Measurements from ENCODE around the gene RAB39A. TPM values are rescaled to one million over a fixed set of nuclear protein-coding genes. Genes with fewer than 3 reads are reported as not detected.
"Not testable (repeated sequence)": the region's sequence is repeated elsewhere in the genome, so short reads cannot be mapped to it uniquely, and the experiment has no call there.

Gene RAB39A
- total and polyA plus RNA-seq, 9 of the 15 experiments (the other 6 are each of a cell fraction or from before 2014, with no cell fraction given), result not detected

DNA sequence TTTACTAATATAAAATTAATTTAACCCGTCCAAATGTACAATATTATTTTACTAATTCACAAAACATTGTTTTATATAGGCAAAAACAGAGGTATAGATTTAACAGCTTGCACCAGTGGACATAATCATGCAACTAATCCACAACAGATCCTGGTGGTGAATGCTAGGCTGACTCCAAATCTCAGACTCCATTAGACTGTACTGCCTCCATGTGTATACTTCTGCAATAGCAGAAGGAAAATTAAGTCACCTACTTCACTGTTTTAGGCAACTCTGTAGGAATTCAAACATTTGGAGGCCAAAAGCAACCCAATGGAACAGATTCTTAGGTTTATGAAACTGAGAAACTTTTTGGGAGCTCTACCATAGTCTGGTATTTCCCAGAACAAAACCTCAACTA, 30.0 kb upstream of the RAB39A start (continued):
- TF ChIP-seq NR4A1 (CRISPR knock-in tag; IDR thresholded peaks at IDR 0.05) (no peak), NR4A1 (tag; IDR thresholded peaks at IDR 0.05) (no peak), SIN3A (IDR thresholded peaks at IDR 0.05; ENCODE audit: borderline replicate concordance in 2 of 2, control insufficient read depth in 1 of 2, low read depth in 2 of 2, low read length in 2 of 2) (no peak), NBN (IDR thresholded peaks at IDR 0.05; ENCODE audit: low read depth) (no peak), ELF2 (CRISPR knock-in tag; IDR thresholded peaks at IDR 0.05) (no peak)

GRCh38 chr11:107908211-107908610, 20.0 kb upstream of the RAB39A start:
- intact Hi-C loops (cut with micrococcal nuclease) (no loop called here), in situ Hi-C loops (cut with MboI) (no loop called here)
- H2AFZ ChIP-seq (ENCODE audit: low read depth, low read length), result no peak overlapping the region
- ATAC-seq (no peak), DNase-seq (ENCODE audit: extremely low read depth in 1 of 4, low spot score in 3 of 4) (no peak), FAIRE-seq (no peak)
- no TSS peak for BruUV-seq (replicated peaks)
- no peaks in the 10 kb centered on the region for H4K20me1 ChIP-seq (replicated peaks; ENCODE audit: control insufficient read depth, insufficient read depth, low read length)
- H3K79me2 ChIP-seq (ENCODE audit: control insufficient read depth, insufficient read depth, low read length), result no peaks in the 10 kb centered on the region
- ChIA-PET CTCF (ENCODE audit: low intra/inter-chr PET ratio) (no interaction called here), POLR2A (no interaction called here)
- no peak overlapping the region for H3K9ac ChIP-seq (ENCODE audit: insufficient read depth in 1 of 2, low read depth in 2 of 2, low read length in 2 of 2)
- no peak overlapping the region for H3K27ac ChIP-seq (ENCODE audit: extremely low read depth, low read depth, low read length)
- H3K4me3 ChIP-seq, result no peak overlapping the region
- H3K4me2 ChIP-seq (ENCODE audit: insufficient read depth, low read length), result no peak overlapping the region
- TF ChIP-seq CREB3L1 (IDR thresholded peaks at IDR 0.05; ENCODE audit: borderline replicate concordance, low read depth) (no peak), ZEB2 (IDR thresholded peaks at IDR 0.05) (no peak), ZNF143 (CRISPR knock-in tag; IDR thresholded peaks at IDR 0.05) (no peak)
- peaks cover 12 to 21% of the 10 kb centered on the region in 2 experiments; a peak in 3 of 5 replicates for H3K27me3 ChIP-seq (ENCODE audit: control insufficient read depth in 2 of 2, insufficient read depth in 2 of 2, low read length in 2 of 2)
- no peaks in the 10 kb centered on the region for H3K36me3 ChIP-seq (ENCODE audit: control insufficient read depth, insufficient read depth, low read length)
- H3K4me1 ChIP-seq (replicated peaks in 1 of 2; ENCODE audit: control insufficient read depth in 2 of 2, insufficient read depth in 2 of 2, low read length in 2 of 2), result no peaks in the 10 kb centered on the region
- no peaks in the 10 kb centered on the region for H3K9me1 ChIP-seq (ENCODE audit: control insufficient read depth, insufficient read depth, low read length)
- H3K9me3 ChIP-seq (replicated peaks; ENCODE audit: control insufficient read depth, insufficient read depth, low read depth, low read length), result no peaks in the 10 kb centered on the region
- WGBS (ENCODE audit: insufficient coverage, low coverage, missing lambda C conversion rate), result 4% methylated on average over 23 of the region's 23 CpGs

DNA sequence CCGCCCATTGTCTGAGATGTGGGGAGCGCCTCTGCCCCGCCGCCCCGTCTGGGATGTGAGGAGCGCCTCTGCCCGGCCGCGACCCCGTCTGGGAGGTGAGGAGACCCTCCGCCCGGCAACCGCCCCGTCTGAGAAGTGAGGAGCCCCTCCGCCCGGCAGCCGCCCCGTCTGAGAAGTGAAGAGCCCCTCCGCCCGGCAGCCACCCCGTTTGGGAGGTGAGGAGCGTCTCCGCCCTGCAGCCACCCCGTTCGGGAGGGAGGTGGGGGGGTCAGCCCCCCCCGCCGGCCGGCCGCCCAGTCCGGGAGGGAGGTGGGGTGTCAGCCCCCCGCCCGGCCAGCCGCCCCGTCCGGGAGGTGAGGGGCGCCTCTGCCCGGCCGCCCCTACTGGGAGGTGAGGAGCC, 15.8 kb upstream of the RAB39A start:
- H3K36me3 ChIP-seq (ENCODE audit: control insufficient read depth, insufficient read depth, low read length); H3K79me2 ChIP-seq (ENCODE audit: control insufficient read depth, insufficient read depth, low read length); CTCF ChIA-PET (ENCODE audit: low intra/inter-chr PET ratio); H3K4me1 ChIP-seq (replicated peaks in 1 of 2; ENCODE audit: control insufficient read depth in 2 of 2, insufficient read depth in 2 of 2, low read length in 2 of 2); POLR2A ChIA-PET; H2AFZ ChIP-seq (ENCODE audit: low read depth, low read length); H4K20me1 ChIP-seq (replicated peaks; ENCODE audit: control insufficient read depth, insufficient read depth, low read length); ATAC-seq; H3K4me3 ChIP-seq; H3K27ac ChIP-seq (ENCODE audit: extremely low read depth, low read depth, low read length); BruUV-seq (replicated peaks); FAIRE-seq; in situ Hi-C loops (cut with MboI); H3K9ac ChIP-seq (ENCODE audit: insufficient read depth in 1 of 2, low read depth in 2 of 2, low read length in 2 of 2); DNase-seq (ENCODE audit: extremely low read depth in 1 of 4, low spot score in 3 of 4); intact Hi-C loops (cut with micrococcal nuclease); H3K9me3 ChIP-seq (replicated peaks; ENCODE audit: control insufficient read depth, insufficient read depth, low read depth, low read length); H3K9me1 ChIP-seq (ENCODE audit: control insufficient read depth, insufficient read depth, low read length); H3K4me2 ChIP-seq (ENCODE audit: insufficient read depth, low read length): not testable (repeated sequence)
- WGBS (ENCODE audit: insufficient coverage, low coverage, missing lambda C conversion rate), result no CpG with 5 or more reads among the region's 38 CpGs
- peaks cover 9 to 16% of the 10 kb centered on the region in 2 experiments; a peak in 3 of 5 replicates for H3K27me3 ChIP-seq (ENCODE audit: control insufficient read depth in 2 of 2, insufficient read depth in 2 of 2, low read length in 2 of 2)
